Right atrium auricular region (tissue), 2 donors: ENCODE results near the gene TMPRSS4. TPM values are rescaled to one million over a fixed set of nuclear protein-coding genes. Genes with fewer than 3 reads are reported as not detected.

Experiments used
- DNase-seq: peaks from one replicate; pipeline ENCODE4 v3.0.0-alpha.2; 2019; ENCODE audit warnings: low spot score
- H3K27ac ChIP-seq, 2 donors: fragments of 200-600 bp; sonication (generic); 1 replicate in 1 of 2; 2 replicates in 1 of 2; pipeline ENCODE4 v1.5.1; 2016 to 2019
- H3K27me3 ChIP-seq, 2 donors: fragments of 200-600 bp; sonication (generic); one replicate each; pipeline versions ENCODE4 v1.5.1 to v1.6.0; 2017 to 2019
- H3K36me3 ChIP-seq: fragments of 200-600 bp; sonication (generic); one replicate; pipeline ENCODE4 v1.5.1; 2016
- H3K4me1 ChIP-seq, 2 donors: fragments of 200-600 bp; sonication (generic); one replicate each; pipeline versions ENCODE4 v1.5.1 to v1.6.0; 2017 to 2019
- H3K4me3 ChIP-seq, 2 donors: fragments of 200-600 bp; sonication (generic); 1 replicate in 1 of 2; 2 replicates in 1 of 2; pipeline ENCODE4 v1.5.1; 2017 to 2019; ENCODE audit warnings: mild to moderate bottlenecking in 1 of 2, moderate library complexity in 1 of 2
- H3K9me3 ChIP-seq, 2 donors: fragments of 200-600 bp; sonication (generic); one replicate each; pipeline ENCODE4 v1.5.1; 2019
- CTCF ChIP-seq, 2 donors: fragments of 200-600 bp; sonication (generic); IDR thresholded peaks; one replicate each; pipeline ENCODE4 v1.5.1; 2019; ENCODE audit warnings: antibody characterized with exemption in 2 of 2
- total RNA-seq, 2 donors: library from RNA; depleted of rRNA; stranded (reverse); fragments of >200 nt; gene quantifications; one replicate each; pipeline ENCODE4 v1.1.0, GENCODE V29; 2016

Gene TMPRSS4
- total RNA-seq, 2 donors from 2014 or later = not detected

- peaks cover 0 to 10% of the 10 kb centered on the region in 2 donors for H3K4me1 ChIP-seq
- DNase-seq = no peak
- H3K36me3 ChIP-seq = no peaks in the 10 kb centered on the region
- no peak for TF ChIP-seq CTCF (IDR thresholded peaks at IDR 0.05)
- no peaks in the 10 kb centered on the region for H3K27me3 ChIP-seq
- H3K4me3 ChIP-seq = no peak overlapping the region
- H3K9me3 ChIP-seq = no peaks in the 10 kb centered on the region
- no peak overlapping the region for H3K27ac ChIP-seq
Measured at GRCh38 chr11:118064956-118065355, 11.9 kb upstream of the TMPRSS4 start.

GRCh38 chr11:118065384-118065783 lies 11.5 kb upstream of the TMPRSS4 start:
- no peak overlapping the region for H3K27ac ChIP-seq
- H3K4me1 ChIP-seq = peaks cover 0 to 9% of the 10 kb centered on the region in 2 donors
- H3K27me3 ChIP-seq = no peaks in the 10 kb centered on the region
- TF ChIP-seq CTCF (IDR thresholded peaks at IDR 0.05) = no peak
- no peak overlapping the region for H3K4me3 ChIP-seq
- H3K9me3 ChIP-seq = no peaks in the 10 kb centered on the region
- no peak for DNase-seq
- no peaks in the 10 kb centered on the region for H3K36me3 ChIP-seq

GRCh38 chr11:118067006-118067405 lies 9.9 kb upstream of the TMPRSS4 start:
- Histone ChIP-seq H3K9me3 (no peaks in the 10 kb centered on the region), H3K27ac (no peak overlapping the region), H3K4me3 (no peak overlapping the region), H3K27me3 (no peaks in the 10 kb centered on the region), H3K4me1 (no peaks in the 10 kb centered on the region), H3K36me3 (no peaks in the 10 kb centered on the region)
- no peak for DNase-seq
- TF ChIP-seq CTCF (IDR thresholded peaks at IDR 0.05) = no peak

GRCh38 chr11:118068206-118068944 lies 8.5 kb upstream of the TMPRSS4 start:
- Histone ChIP-seq H3K4me1 (no peaks in the 10 kb centered on the region), H3K27me3 (no peaks in the 10 kb centered on the region), H3K36me3 (no peaks in the 10 kb centered on the region), H3K4me3 (no peak overlapping the region), H3K27ac (no peak overlapping the region), H3K9me3 (no peaks in the 10 kb centered on the region)
- DNase-seq = no peak
- TF ChIP-seq CTCF (IDR thresholded peaks at IDR 0.05) = no peak

GRCh38 chr11:118068945-118069612 lies 7.8 kb upstream of the TMPRSS4 start:
- no peaks in the 10 kb centered on the region for H3K27me3 ChIP-seq
- no peak for TF ChIP-seq CTCF (IDR thresholded peaks at IDR 0.05)
- no peak for DNase-seq
- H3K27ac ChIP-seq = no peak overlapping the region
- H3K4me3 ChIP-seq = no peak overlapping the region
- no peaks in the 10 kb centered on the region for H3K9me3 ChIP-seq
- H3K4me1 ChIP-seq = no peaks in the 10 kb centered on the region
- no peaks in the 10 kb centered on the region for H3K36me3 ChIP-seq
